HepG2 (cell line): Measurements from ENCODE around the gene RIPK1. TPM values are rescaled to one million over a fixed set of nuclear protein-coding genes. Genes with fewer than 3 reads are reported as not detected.

Experiments used
- ATAC-seq: fragments of 200-7000 bp; cut with Tn5 transposase; 3 replicates; pipeline ENCODE4 v1.9.1; 2020; ENCODE audit warnings: mild to moderate bottlenecking, moderate library complexity
- BruUV-seq: library from RNA; stranded (reverse); fragments of 400-500 nt; replicated peaks from 2 replicates; lab custom pipeline; 2021; lab: Mats Ljungman, UMichigan
- CTCF ChIA-PET: fragments of 300-600 bp; formaldehyde crosslinking; extraction: SDS; loops from one replicate; lab custom pipeline; 2021; ENCODE audit warnings: low total read pairs, inconsistent platforms, low intra/inter-chr PET ratio; lab: Yijun Ruan, JAX
- POLR2A ChIA-PET: fragments of 350-600 bp; sonication (Branson Sonifier 250); formaldehyde crosslinking; loops from one replicate; lab custom pipeline; 2020; ENCODE audit warnings: antibody characterized with exemption, inconsistent platforms; lab: Yijun Ruan, JAX
- DNase-seq: peaks from one replicate; pipeline ENCODE4 v3.0.0-alpha.2; 2015; ENCODE audit warnings: low spot score
- FAIRE-seq: peaks from 3 replicates; lab custom pipeline; 2011; peaks lifted over from hg19 to GRCh38; lab: Jason Lieb, UNC
- H2AFZ ChIP-seq: one replicate; pipeline ENCODE4 v1.6.1; 2011; ENCODE audit warnings: low read length, inconsistent platforms
- H3K27ac ChIP-seq: fragments of 300-600 bp; 3 replicates; pipeline ENCODE4 v1.8.0; 2011; ENCODE audit warnings: mixed run types, mild to moderate bottlenecking, mixed read lengths, low read length, inconsistent platforms; ENCODE audit not compliant: insufficient read depth; ENCODE audit errors: extremely low read length
- H3K27me3 ChIP-seq, 2 experiments: fragments of 200-600 bp in 1 of 2; 2 replicates in 1 of 2; 3 replicates in 1 of 2; pipeline versions ENCODE4 v1.6.0 to v1.8.0; 2011; ENCODE audit warnings: low read length in 2 of 2, mild to moderate bottlenecking in 2 of 2, moderate library complexity in 2 of 2, inconsistent platforms in 1 of 2; ENCODE audit not compliant: insufficient read depth in 2 of 2, control insufficient read depth in 1 of 2
- H3K36me3 ChIP-seq, 2 experiments: fragments of 200-600 bp in 1 of 2; replicated peaks in 1 of 2; 2 replicates in 1 of 2; 3 replicates in 1 of 2; pipeline versions ENCODE4 v1.5.1 to v1.8.0; 2011; ENCODE audit warnings: low read length in 2 of 2, inconsistent platforms in 1 of 2; ENCODE audit not compliant: insufficient read depth in 2 of 2, control insufficient read depth in 1 of 2
- H3K4me1 ChIP-seq: 2 replicates; pipeline ENCODE4 v1.5.1; 2012; ENCODE audit warnings: low read length, inconsistent platforms; ENCODE audit not compliant: insufficient read depth
- H3K4me2 ChIP-seq: 2 replicates; pipeline ENCODE4 v1.6.0; 2011; ENCODE audit warnings: low read depth, low read length, inconsistent platforms
- H3K4me3 ChIP-seq, 3 experiments: fragments of 200-600 bp in 1 of 3; sonication (generic), shearing (Covaris generic) in 1 of 3; replicated peaks in 1 of 3; 2 replicates each; pipeline ENCODE4 v1.5.1; 2011 to 2016; ENCODE audit warnings: low read length in 3 of 3, inconsistent platforms in 2 of 3, low read depth in 2 of 3, mild to moderate bottlenecking in 2 of 3, control low read depth in 1 of 3, mixed read lengths in 1 of 3; ENCODE audit not compliant: insufficient read depth in 1 of 3
- H3K79me2 ChIP-seq: one replicate; pipeline ENCODE4 v1.6.1; 2011; ENCODE audit warnings: low read length, inconsistent platforms; ENCODE audit not compliant: insufficient read depth
- H3K9ac ChIP-seq: 2 replicates; pipeline ENCODE4 v1.6.0; 2011; ENCODE audit warnings: mild to moderate bottlenecking, low read depth, low read length, inconsistent platforms; ENCODE audit not compliant: insufficient read depth
- H3K9me3 ChIP-seq: 2 replicates; pipeline ENCODE4 v1.5.1; 2012; ENCODE audit warnings: mild to moderate bottlenecking, low read length
- H4K20me1 ChIP-seq: 2 replicates; pipeline ENCODE4 v1.6.0; 2011; ENCODE audit warnings: inconsistent platforms, mild to moderate bottlenecking, low read length, moderate library complexity; ENCODE audit not compliant: insufficient read depth
- CREB1 ChIP-seq, 2 experiments: fragments of 450-650 bp in 1 of 2; IDR thresholded peaks; 2 replicates each; pipeline ENCODE4 v1.6.1; 2016 to 2017; ENCODE audit warnings: control low read depth in 1 of 2, mild to moderate bottlenecking in 1 of 2, missing compliant biosample characterization in 1 of 2, missing genetic modification characterization in 1 of 2
- KDM1A ChIP-seq: IDR thresholded peaks from 2 replicates; pipeline ENCODE4 v1.6.1; 2016; ENCODE audit warnings: missing compliant biosample characterization
- KLF6 ChIP-seq: IDR thresholded peaks from 2 replicates; pipeline ENCODE4 v1.8.0; 2016; ENCODE audit warnings: missing biosample characterization, missing genetic modification reagents
- MIXL1 ChIP-seq: IDR thresholded peaks from 2 replicates; pipeline ENCODE4 v1.6.1; 2016
- NAIF1 ChIP-seq: sonication (generic); formaldehyde crosslinking; IDR thresholded peaks from 2 replicates; pipeline ENCODE4 v1.5.0; 2020; ENCODE audit warnings: mild to moderate bottlenecking, missing genetic modification reagents, borderline replicate concordance
- NFYC ChIP-seq: IDR thresholded peaks from 2 replicates; pipeline ENCODE4 v1.6.1; 2016; ENCODE audit warnings: missing genetic modification reagents, missing compliant biosample characterization
- ZBTB38 ChIP-seq: sonication (generic); formaldehyde crosslinking; IDR thresholded peaks from 2 replicates; pipeline ENCODE4 v1.5.1; 2020; ENCODE audit warnings: mild to moderate bottlenecking, missing genetic modification reagents
- ZMYM3 ChIP-seq: sonication (generic); formaldehyde crosslinking; IDR thresholded peaks from 2 replicates; pipeline ENCODE4 v1.5.1; 2020; ENCODE audit warnings: mild to moderate bottlenecking, missing genetic modification reagents
- ZNF101 ChIP-seq: sonication (generic); formaldehyde crosslinking; IDR thresholded peaks from 2 replicates; pipeline ENCODE4 v1.4.0; 2020; ENCODE audit warnings: mild to moderate bottlenecking, low read depth, missing genetic modification reagents, borderline replicate concordance
- ZNF331 ChIP-seq: sonication (generic); formaldehyde crosslinking; IDR thresholded peaks from 2 replicates; pipeline ENCODE4 v1.4.0; 2020; ENCODE audit warnings: missing genetic modification reagents
- ZNF652 ChIP-seq: IDR thresholded peaks from 2 replicates; pipeline ENCODE4 v1.6.1; 2016; ENCODE audit warnings: low read depth, borderline replicate concordance
- ZNF768 ChIP-seq: sonication (generic); formaldehyde crosslinking; IDR thresholded peaks from 2 replicates; pipeline ENCODE4 v1.4.0; 2020; ENCODE audit warnings: missing genetic modification reagents
- ZSCAN30 ChIP-seq: sonication (generic); formaldehyde crosslinking; IDR thresholded peaks from 2 replicates; pipeline ENCODE4 v1.5.0; 2020; ENCODE audit warnings: mild to moderate bottlenecking, missing genetic modification reagents
- WGBS: methylation state at CpG from one replicate; pipeline ENCODE4 v1.1.6; 2017; ENCODE audit warnings: low lambda C conversion rate; 5-methylcytosine and 5-hydroxymethylcytosine counted together
- in situ Hi-C: cut with HindIII; loops from 2 replicates; pipeline ENCODE4 v1.10.0; 2017; ENCODE audit warnings: low pct_unique_long_range_greater_than_20kb; ENCODE audit not compliant: extremely low pct_ligation_motif_present
- intact Hi-C: fragments of 100-400 bp; cut with micrococcal nuclease; formaldehyde crosslinking; loops from one replicate; pipeline ENCODE4 v1.10.0; 2022; ENCODE audit not compliant: unreplicated experiment
- polyA plus RNA-seq, 8 experiments: library from polyadenylated mRNA; depleted of rRNA in 3 of 8; stranded (reverse) in 7 of 8; unstranded in 1 of 8; fragments of >200 nt; fragmentation: Illumina TruSeq in 4 of 8; extraction: Trizol in 4 of 8; gene quantifications; 2 replicates each; pipeline versions ENCODE4 v1.2.1 to v1.2.3, GENCODE V29; 2011 to 2016; ENCODE audit warnings: low read depth in 4 of 8, missing spikeins in 1 of 8, mixed read lengths in 1 of 8; ENCODE audit not compliant: insufficient read depth in 1 of 8
- total RNA-seq, 5 experiments: library from RNA; depleted of rRNA; stranded (reverse); fragments of >200 nt; fragmentation: Illumina TruSeq; extraction: Trizol; gene quantifications; 2 replicates each; pipeline ENCODE4 v1.2.3, GENCODE V29; 2016; ENCODE audit warnings: low read depth in 1 of 5
- TF ChIP-seq, protein P1 (sequence below), 2 experiments: sonication (generic) in 1 of 2; formaldehyde crosslinking in 1 of 2; IDR thresholded peaks; 2 replicates each; pipeline versions ENCODE4 v1.6.1 to v1.9.0; 2014 to 2022; ENCODE audit warnings: antibody characterized with exemption in 1 of 2, borderline replicate concordance in 1 of 2, inconsistent platforms in 1 of 2, low read depth in 1 of 2, missing genetic modification reagents in 1 of 2
- TF ChIP-seq, protein P2 (sequence below): sonication (generic); formaldehyde crosslinking; IDR thresholded peaks from 2 replicates; pipeline ENCODE4 v1.8.1; 2023; ENCODE audit warnings: mild to moderate bottlenecking, missing genetic modification reagents, borderline replicate concordance
- TF ChIP-seq, protein P3 (sequence below): sonication (generic); formaldehyde crosslinking; IDR thresholded peaks from 2 replicates; pipeline ENCODE4 v1.4.0; 2020; ENCODE audit warnings: mild to moderate bottlenecking, missing genetic modification reagents

The RIPK1 gene
- total and polyA plus RNA-seq, 2 of the 13 experiments (the other 11 are each of a cell fraction or from before 2014, with no cell fraction given) = 9.0 to 10.3 TPM

DNA sequence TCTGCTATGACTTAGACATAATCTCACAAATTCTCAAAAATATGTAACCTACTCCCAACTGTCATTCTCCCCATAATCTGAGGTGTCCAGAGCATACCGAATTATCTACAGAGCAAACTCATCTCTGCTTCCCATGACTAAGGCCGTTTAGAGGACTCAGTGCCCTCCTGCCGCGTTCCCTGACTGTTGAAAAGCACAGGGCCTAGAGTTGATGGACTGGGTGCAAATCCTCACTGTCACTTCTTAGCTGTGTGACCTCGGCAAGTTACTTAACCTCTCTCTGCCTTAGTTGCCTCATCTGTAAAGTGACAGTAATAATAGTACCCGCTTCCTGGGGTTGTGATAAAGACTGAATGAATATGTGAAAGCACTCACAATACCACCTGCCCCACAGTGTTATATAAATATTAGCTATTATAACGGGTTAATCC, 93.8 kb downstream of the RIPK1 start:
- intact Hi-C loops (loop anchor here (1.0 to 2.0 kb wide), 3 partner anchors 36 to 89 kb away; no protein-coding TSS in a partner anchor), in situ Hi-C loops (no loop called here)
- 37% methylated on average over 7 of the region's 7 CpGs for WGBS
- H3K4me1 ChIP-seq = peaks cover 70% of the 10 kb centered on the region
- H3K4me3 ChIP-seq = peak overlapping the region; percentile 67 to 84 (median 72)
- CTCF ChIA-PET = interaction anchor here (2.4 kb wide), 1 partner anchor 36 kb away, joined by 12 read pairs; no protein-coding TSS in a partner anchor
- no TSS peak for BruUV-seq
- ATAC-seq = no peak
- H2AFZ ChIP-seq = no peak overlapping the region
- no peak for FAIRE-seq
- H3K79me2 ChIP-seq = peaks cover under 1% of the 10 kb centered on the region
- no peaks in the 10 kb centered on the region for H3K36me3 ChIP-seq
- peak overlapping the region; percentile 89 for H3K27ac ChIP-seq
- no peaks in the 10 kb centered on the region for H4K20me1 ChIP-seq
- no peak for TF ChIP-seq ZNF331 (CRISPR knock-in tag)
- TF ChIP-seq ZNF101 (CRISPR knock-in tag) = no peak
- TF ChIP-seq, protein P1, sequence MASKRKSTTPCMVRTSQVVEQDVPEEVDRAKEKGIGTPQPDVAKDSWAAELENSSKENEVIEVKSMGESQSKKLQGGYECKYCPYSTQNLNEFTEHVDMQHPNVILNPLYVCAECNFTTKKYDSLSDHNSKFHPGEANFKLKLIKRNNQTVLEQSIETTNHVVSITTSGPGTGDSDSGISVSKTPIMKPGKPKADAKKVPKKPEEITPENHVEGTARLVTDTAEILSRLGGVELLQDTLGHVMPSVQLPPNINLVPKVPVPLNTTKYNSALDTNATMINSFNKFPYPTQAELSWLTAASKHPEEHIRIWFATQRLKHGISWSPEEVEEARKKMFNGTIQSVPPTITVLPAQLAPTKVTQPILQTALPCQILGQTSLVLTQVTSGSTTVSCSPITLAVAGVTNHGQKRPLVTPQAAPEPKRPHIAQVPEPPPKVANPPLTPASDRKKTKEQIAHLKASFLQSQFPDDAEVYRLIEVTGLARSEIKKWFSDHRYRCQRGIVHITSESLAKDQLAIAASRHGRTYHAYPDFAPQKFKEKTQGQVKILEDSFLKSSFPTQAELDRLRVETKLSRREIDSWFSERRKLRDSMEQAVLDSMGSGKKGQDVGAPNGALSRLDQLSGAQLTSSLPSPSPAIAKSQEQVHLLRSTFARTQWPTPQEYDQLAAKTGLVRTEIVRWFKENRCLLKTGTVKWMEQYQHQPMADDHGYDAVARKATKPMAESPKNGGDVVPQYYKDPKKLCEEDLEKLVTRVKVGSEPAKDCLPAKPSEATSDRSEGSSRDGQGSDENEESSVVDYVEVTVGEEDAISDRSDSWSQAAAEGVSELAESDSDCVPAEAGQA (IDR thresholded peaks at IDR 0.05; ENCODE audit: low read depth) = no peak
- TF ChIP-seq, protein P1 (CRISPR knock-in tag; IDR thresholded peaks at IDR 0.05; ENCODE audit: borderline replicate concordance) = no peak
- TF ChIP-seq ZNF768 (CRISPR knock-in tag) = peak; percentile 84; the same call in 1 of the 2 replicates
- no peak for TF ChIP-seq ZSCAN30 (CRISPR knock-in tag)
- TF ChIP-seq ZBTB38 = 0 out of 2 replicates have a peak, but pooled peaks have one; percentile 19
- TF ChIP-seq, protein P2, sequence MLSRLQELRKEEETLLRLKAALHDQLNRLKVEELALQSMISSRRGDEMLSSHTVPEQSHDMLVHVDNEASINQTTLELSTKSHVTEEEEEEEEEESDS = no peak
- TF ChIP-seq NAIF1 = peak; percentile 66; the same call in 1 of the 2 replicates
- TF ChIP-seq NFYC (CRISPR knock-in tag) = no peak
- 0 out of 2 replicates have a peak, but pooled peaks have one; percentile 2 for TF ChIP-seq MIXL1 (CRISPR knock-in tag)
- peak; percentile 87 for TF ChIP-seq ZMYM3 (CRISPR knock-in tag)
- TF ChIP-seq, protein P3, sequence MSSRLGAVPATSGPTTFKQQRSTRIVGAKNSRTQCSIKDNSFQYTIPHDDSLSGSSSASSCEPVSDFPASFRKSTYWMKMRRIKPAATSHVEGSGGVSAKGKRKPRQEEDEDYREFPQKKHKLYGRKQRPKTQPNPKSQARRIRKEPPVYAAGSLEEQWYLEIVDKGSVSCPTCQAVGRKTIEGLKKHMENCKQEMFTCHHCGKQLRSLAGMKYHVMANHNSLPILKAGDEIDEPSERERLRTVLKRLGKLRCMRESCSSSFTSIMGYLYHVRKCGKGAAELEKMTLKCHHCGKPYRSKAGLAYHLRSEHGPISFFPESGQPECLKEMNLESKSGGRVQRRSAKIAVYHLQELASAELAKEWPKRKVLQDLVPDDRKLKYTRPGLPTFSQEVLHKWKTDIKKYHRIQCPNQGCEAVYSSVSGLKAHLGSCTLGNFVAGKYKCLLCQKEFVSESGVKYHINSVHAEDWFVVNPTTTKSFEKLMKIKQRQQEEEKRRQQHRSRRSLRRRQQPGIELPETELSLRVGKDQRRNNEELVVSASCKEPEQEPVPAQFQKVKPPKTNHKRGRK (CRISPR knock-in tag) = 0 out of 2 replicates have a peak, but pooled peaks have one; percentile 58
- TF ChIP-seq ZNF652 (CRISPR knock-in tag) = 0 out of 2 replicates have a peak, but pooled peaks have one; percentile 4
- 0 out of 2 replicates have a peak, but pooled peaks have one; percentile 33 for TF ChIP-seq KDM1A (CRISPR knock-in tag)
- no peak for TF ChIP-seq KLF6 (CRISPR knock-in tag)
- TF ChIP-seq CREB1 (IDR thresholded peaks at IDR 0.05) = no peak
- TF ChIP-seq CREB1 (CRISPR knock-in tag; IDR thresholded peaks at IDR 0.05) = peak; percentile 27; the same call in 1 of the 2 replicates
- H3K9ac ChIP-seq = peak overlapping the region; percentile 81; the same call in 1 of the 2 replicates
- POLR2A ChIA-PET = interaction anchor here (0.6 to 2.0 kb wide), 19 partner anchors 9 to 859 kb away, joined by 3 to 17 read pairs (median 5); partner anchors contain the start of genes BPHL and PSMG4
- no peaks in the 10 kb centered on the region for H3K27me3 ChIP-seq
- H3K4me2 ChIP-seq = peak overlapping the region; percentile 93
- no peaks in the 10 kb centered on the region for H3K9me3 ChIP-seq
- no peak for DNase-seq
